ENCODE results near the gene FRY.

DNA sequence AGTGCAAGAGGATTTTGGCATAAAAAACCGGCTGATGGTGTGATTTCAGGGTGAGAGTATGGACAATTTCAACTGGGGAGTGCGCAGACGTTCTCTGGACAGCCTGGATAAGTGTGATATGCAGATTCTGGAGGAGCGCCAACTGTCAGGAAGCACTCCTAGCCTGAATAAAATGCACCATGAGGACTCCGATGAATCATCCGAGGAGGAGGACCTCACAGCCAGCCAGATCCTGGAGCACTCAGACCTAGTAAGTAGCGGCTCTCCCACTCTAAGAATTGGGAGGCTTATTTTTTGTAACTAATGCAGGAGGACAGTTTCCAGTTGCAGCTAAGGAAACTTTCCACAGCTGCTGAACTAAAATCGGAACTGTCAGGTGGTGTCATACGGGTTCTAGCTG lies 230.0 kb downstream of the FRY start:
- TF ChIP-seq, protein P1, sequence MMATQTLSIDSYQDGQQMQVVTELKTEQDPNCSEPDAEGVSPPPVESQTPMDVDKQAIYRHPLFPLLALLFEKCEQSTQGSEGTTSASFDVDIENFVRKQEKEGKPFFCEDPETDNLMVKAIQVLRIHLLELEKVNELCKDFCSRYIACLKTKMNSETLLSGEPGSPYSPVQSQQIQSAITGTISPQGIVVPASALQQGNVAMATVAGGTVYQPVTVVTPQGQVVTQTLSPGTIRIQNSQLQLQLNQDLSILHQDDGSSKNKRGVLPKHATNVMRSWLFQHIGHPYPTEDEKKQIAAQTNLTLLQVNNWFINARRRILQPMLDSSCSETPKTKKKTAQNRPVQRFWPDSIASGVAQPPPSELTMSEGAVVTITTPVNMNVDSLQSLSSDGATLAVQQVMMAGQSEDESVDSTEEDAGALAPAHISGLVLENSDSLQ (IDR thresholded peaks at IDR 0.05) = no peak
- TF ChIP-seq NFRKB (IDR thresholded peaks at IDR 0.05) (no peak), SP1 (IDR thresholded peaks at IDR 0.05) (no peak), L3MBTL2 (conservative IDR thresholded peaks at IDR 0.05) (no peak), TARDBP (IDR thresholded peaks at IDR 0.05) (no peak), SUZ12 (IDR thresholded peaks at IDR 0.05) (no peak), LEF1 (IDR thresholded peaks at IDR 0.05; ENCODE audit: borderline replicate concordance) (no peak), FOXK2 (IDR thresholded peaks at IDR 0.05) (no peak), FOXM1 (IDR thresholded peaks at IDR 0.05; ENCODE audit: borderline replicate concordance) (no peak), ZNF384 (IDR thresholded peaks at IDR 0.05) (no peak), FOXA1 (IDR thresholded peaks at IDR 0.05) (no peak), ELF4 (IDR thresholded peaks at IDR 0.05) (no peak), BHLHE40 (IDR thresholded peaks at IDR 0.05; ENCODE audit: borderline replicate concordance) (no peak), HDGF (IDR thresholded peaks at IDR 0.05; ENCODE audit: borderline replicate concordance) (no peak)
